Hepatocyte (in vitro differentiated cells): Measurements from ENCODE around the gene XYLB. TPM values are rescaled to one million over a fixed set of nuclear protein-coding genes. Genes with fewer than 3 reads are reported as not detected.

Source experiments
- DNase-seq: peaks from one replicate; pipeline ENCODE4 v3.0.0-alpha.2; 2016; ENCODE audit warnings: low spot score
- H2AFZ ChIP-seq: fragments of 200-600 bp; sonication (generic); 2 replicates; pipeline ENCODE4 v1.6.0; 2016; ENCODE audit warnings: antibody characterized with exemption, mild to moderate bottlenecking
- H3K27ac ChIP-seq: fragments of 200-600 bp; sonication (generic); 2 replicates; pipeline ENCODE4 v1.5.1; 2016; ENCODE audit warnings: mild to moderate bottlenecking
- H3K27me3 ChIP-seq: fragments of 200-600 bp; sonication (generic); 2 replicates; pipeline ENCODE4 v1.6.1; 2016
- H3K36me3 ChIP-seq: fragments of 200-600 bp; sonication (generic); replicated peaks from 2 replicates; pipeline ENCODE4 v1.5.1; 2016; ENCODE audit warnings: low read depth; ENCODE audit not compliant: insufficient read depth
- H3K4me1 ChIP-seq: fragments of 200-600 bp; sonication (generic); 2 replicates; pipeline ENCODE4 v1.5.1; 2016; ENCODE audit warnings: mild to moderate bottlenecking, moderate library complexity; ENCODE audit not compliant: insufficient read depth
- H3K4me2 ChIP-seq: fragments of 200-600 bp; sonication (generic); 2 replicates; pipeline ENCODE4 v1.6.0; 2016
- H3K4me3 ChIP-seq: fragments of 200-600 bp; sonication (generic); 2 replicates; pipeline ENCODE4 v1.5.1; 2016; ENCODE audit warnings: mild to moderate bottlenecking
- H3K79me2 ChIP-seq: fragments of 200-600 bp; sonication (generic); 2 replicates; pipeline ENCODE4 v1.6.0; 2017; ENCODE audit warnings: mild to moderate bottlenecking
- H3K9me2 ChIP-seq: fragments of 200-600 bp; sonication (generic); replicated peaks from 2 replicates; pipeline ENCODE4 v1.6.0; 2017; ENCODE audit warnings: mild to moderate bottlenecking; ENCODE audit not compliant: insufficient read depth
- H3K9me3 ChIP-seq: fragments of 200-600 bp; sonication (generic); 2 replicates; pipeline ENCODE4 v1.5.1; 2016; ENCODE audit warnings: low read depth, mild to moderate bottlenecking
- H4K20me1 ChIP-seq: fragments of 200-600 bp; sonication (generic); 2 replicates; pipeline ENCODE4 v1.6.0; 2016; ENCODE audit warnings: mild to moderate bottlenecking; ENCODE audit not compliant: insufficient read depth, poor library complexity, severe bottlenecking
- CTCF ChIP-seq: fragments of 200-600 bp; sonication (generic); IDR thresholded peaks from 2 replicates; pipeline ENCODE4 v1.5.1; 2016; ENCODE audit warnings: antibody characterized with exemption, mild to moderate bottlenecking; ENCODE audit not compliant: poor library complexity
- EZH2 ChIP-seq: fragments of 200-600 bp; sonication (generic); IDR thresholded peaks from 2 replicates; pipeline ENCODE4 v1.6.1; 2016; ENCODE audit warnings: antibody characterized with exemption, mild to moderate bottlenecking, borderline replicate concordance
- EZH2phosphoT487 ChIP-seq: fragments of 200-600 bp; sonication (generic); IDR thresholded peaks from one replicate; pipeline ENCODE4 v1.6.1; 2018; ENCODE audit warnings: antibody characterized with exemption, mild to moderate bottlenecking, low read depth, moderate library complexity; ENCODE audit not compliant: unreplicated experiment, severe bottlenecking
- WGBS: methylation state at CpG from one replicate; pipeline ENCODE4 v1.1.6; 2016; ENCODE audit warnings: low lambda C conversion rate; ENCODE audit errors: missing lambda C conversion rate; 5-methylcytosine and 5-hydroxymethylcytosine counted together
- polyA plus RNA-seq: library from polyadenylated mRNA; unstranded; fragments of >200 nt; fragmentation: Nextera tagmentation; extraction: Ambion mirVana; gene quantifications from 2 replicates; pipeline ENCODE4 v1.2.1, GENCODE V29; 2016
- total RNA-seq: library from RNA; depleted of rRNA; stranded (reverse); fragments of >200 nt; gene quantifications from 2 replicates; pipeline ENCODE4 v1.2.3, GENCODE V29; 2014

Gene XYLB
- total and polyA plus RNA-seq, 2 experiments from 2014 or later, result 8.2 to 12.5 TPM

- H3K4me2 ChIP-seq, result peak overlapping the region; percentile 96
- no peaks in the 10 kb centered on the region for H3K9me3 ChIP-seq
- H3K4me3 ChIP-seq, result no peak overlapping the region
- no peaks in the 10 kb centered on the region for H4K20me1 ChIP-seq
- WGBS, result 62% methylated on average over 7 of the region's 10 CpGs
- H3K4me1 ChIP-seq, result no peaks in the 10 kb centered on the region
- no peaks in the 10 kb centered on the region for H3K9me2 ChIP-seq
- no peak overlapping the region for H3K27ac ChIP-seq
- H3K79me2 ChIP-seq, result peaks cover 12% of the 10 kb centered on the region
- no peaks in the 10 kb centered on the region for H3K36me3 ChIP-seq
- H3K27me3 ChIP-seq, result no peaks in the 10 kb centered on the region
- no peak for DNase-seq
- peak overlapping the region; percentile 98 for H2AFZ ChIP-seq
- no peak for TF ChIP-seq EZH2phosphoT487
Observed at GRCh38 chr3:38345879-38346586, 552 bp upstream of the XYLB start.

GRCh38 chr3:38347421-38348200 lies 1.0 kb downstream of the XYLB start:
- peak; percentile 42 for DNase-seq
- Histone ChIP-seq H2AFZ (peak overlapping the region; percentile 98), H3K36me3 (no peaks in the 10 kb centered on the region), H3K27ac (peak overlapping the region; percentile 67), H3K79me2 (peaks cover 14% of the 10 kb centered on the region), H3K9me2 (no peaks in the 10 kb centered on the region), H3K4me2 (peak overlapping the region; percentile 96), H3K27me3 (no peaks in the 10 kb centered on the region), H4K20me1 (no peaks in the 10 kb centered on the region), H3K4me3 (peak overlapping the region; percentile 87), H3K4me1 (no peaks in the 10 kb centered on the region), H3K9me3 (no peaks in the 10 kb centered on the region)
- 79% methylated on average over 19 of the region's 19 CpGs for WGBS
- no peak for TF ChIP-seq EZH2phosphoT487

- no peaks in the 10 kb centered on the region for H4K20me1 ChIP-seq
- H3K27me3 ChIP-seq, result no peaks in the 10 kb centered on the region
- H3K79me2 ChIP-seq, result peaks cover 20% of the 10 kb centered on the region
- H3K36me3 ChIP-seq, result no peaks in the 10 kb centered on the region
- H3K9me3 ChIP-seq, result no peaks in the 10 kb centered on the region
- TF ChIP-seq CTCF, result no peak
- TF ChIP-seq EZH2, result no peak
- no peak for TF ChIP-seq EZH2phosphoT487
- H3K4me1 ChIP-seq, result no peaks in the 10 kb centered on the region
- H3K4me2 ChIP-seq, result no peak overlapping the region
- no peak overlapping the region for H3K27ac ChIP-seq
- H2AFZ ChIP-seq, result no peak overlapping the region
- no peak for DNase-seq
- no peak overlapping the region for H3K4me3 ChIP-seq
- H3K9me2 ChIP-seq, result no peaks in the 10 kb centered on the region
- 96% methylated on average over 4 of the region's 4 CpGs for WGBS
Observed at GRCh38 chr3:38348903-38349302, 2.3 kb downstream of the XYLB start.

- Histone ChIP-seq H4K20me1 (no peaks in the 10 kb centered on the region), H3K4me1 (no peaks in the 10 kb centered on the region), H3K27ac (no peak overlapping the region), H3K9me2 (no peaks in the 10 kb centered on the region), H2AFZ (no peak overlapping the region), H3K4me2 (no peak overlapping the region), H3K36me3 (no peaks in the 10 kb centered on the region), H3K4me3 (no peak overlapping the region), H3K79me2 (peaks cover 20% of the 10 kb centered on the region), H3K27me3 (no peaks in the 10 kb centered on the region), H3K9me3 (no peaks in the 10 kb centered on the region)
- WGBS, result 87% methylated on average over 8 of the region's 8 CpGs
- no peak for DNase-seq
- TF ChIP-seq CTCF (no peak), EZH2phosphoT487 (no peak), EZH2 (no peak)
Observed at GRCh38 chr3:38349684-38350359, 3.2 kb downstream of the XYLB start.
